Measurements from ENCODE around the gene PCLO. TPM values are rescaled to one million over a fixed set of nuclear protein-coding genes. Genes with fewer than 3 reads are reported as not detected.

Gene PCLO
- total RNA-seq, 4 donors from 2014 or later, result 2.3 to 5.0 (median 2.7) TPM

GRCh38 chr7:82965088-82966036 lies 197.3 kb downstream of the PCLO start:
- Histone ChIP-seq H3K27ac (replicated peaks in 1 of 4) (no peak overlapping the region), H3K27me3 (no peaks in the 10 kb centered on the region), H3K4me1 (no peaks in the 10 kb centered on the region), H3K9me3 (no peaks in the 10 kb centered on the region), H3K36me3 (no peaks in the 10 kb centered on the region), H3K4me3 (no peak overlapping the region)
- DNase-seq (ENCODE audit: extremely low spot score), result no peak
- 91% methylated on average over 2 of the region's 2 CpGs for WGBS
- intact Hi-C loops (cut with DNase I), result no loop called here
- TF ChIP-seq EP300 (IDR thresholded peaks at IDR 0.05) (no peak), CTCF (IDR thresholded peaks at IDR 0.05) (no peak), POLR2AphosphoS5 (IDR thresholded peaks at IDR 0.05) (no peak), POLR2A (IDR thresholded peaks at IDR 0.05; ENCODE audit: low read depth) (no peak)

GRCh38 chr7:82964150-82964882 lies 198.4 kb downstream of the PCLO start:
- H3K9me3 ChIP-seq, result no peaks in the 10 kb centered on the region
- 100% methylated on average over 1 of the region's 1 CpG for WGBS
- no peaks in the 10 kb centered on the region for H3K36me3 ChIP-seq
- intact Hi-C loops (cut with DNase I), result no loop called here
- no peak overlapping the region for H3K4me3 ChIP-seq
- no peaks in the 10 kb centered on the region for H3K4me1 ChIP-seq
- H3K27me3 ChIP-seq, result no peaks in the 10 kb centered on the region
- no peak overlapping the region for H3K27ac ChIP-seq (replicated peaks in 1 of 4)
- TF ChIP-seq POLR2AphosphoS5 (IDR thresholded peaks at IDR 0.05), result no peak
- TF ChIP-seq POLR2A (IDR thresholded peaks at IDR 0.05; ENCODE audit: low read depth), result no peak
- no peak for TF ChIP-seq CTCF (IDR thresholded peaks at IDR 0.05)
- TF ChIP-seq EP300 (IDR thresholded peaks at IDR 0.05), result no peak
- DNase-seq (ENCODE audit: extremely low spot score), result no peak

GRCh38 chr7:82961240-82961639 lies 201.4 kb downstream of the PCLO start:
- TF ChIP-seq POLR2AphosphoS5 (IDR thresholded peaks at IDR 0.05) (no peak), EP300 (IDR thresholded peaks at IDR 0.05) (no peak), CTCF (IDR thresholded peaks at IDR 0.05) (no peak), POLR2A (IDR thresholded peaks at IDR 0.05; ENCODE audit: low read depth) (no peak)
- H3K36me3 ChIP-seq, result no peaks in the 10 kb centered on the region

GRCh38 chr7:82959528-82959927 lies 203.2 kb downstream of the PCLO start:
- intact Hi-C loops (cut with DNase I), result no loop called here

More at GRCh38 chr7:82961240-82961639, 201.4 kb downstream of the PCLO start:
- H3K4me3 ChIP-seq, result no peak overlapping the region
- H3K27me3 ChIP-seq, result no peaks in the 10 kb centered on the region
- intact Hi-C loops (cut with DNase I), result no loop called here
- WGBS, result 93% methylated on average over 3 of the region's 3 CpGs
- H3K4me1 ChIP-seq, result no peaks in the 10 kb centered on the region
- no peaks in the 10 kb centered on the region for H3K9me3 ChIP-seq
- H3K27ac ChIP-seq (replicated peaks in 1 of 4), result no peak overlapping the region
- DNase-seq (ENCODE audit: extremely low spot score), result no peak

More at GRCh38 chr7:82959528-82959927, 203.2 kb downstream of the PCLO start:
- H3K27me3 ChIP-seq, result no peaks in the 10 kb centered on the region
- no peak overlapping the region for H3K4me3 ChIP-seq
- H3K4me1 ChIP-seq, result no peaks in the 10 kb centered on the region
- no peak overlapping the region for H3K27ac ChIP-seq (replicated peaks in 1 of 4)
- WGBS, result 81% methylated on average over 2 of the region's 2 CpGs
- TF ChIP-seq POLR2AphosphoS5 (IDR thresholded peaks at IDR 0.05), result no peak
- TF ChIP-seq POLR2A (IDR thresholded peaks at IDR 0.05; ENCODE audit: low read depth), result no peak
- TF ChIP-seq CTCF (IDR thresholded peaks at IDR 0.05), result no peak
- no peak for TF ChIP-seq EP300 (IDR thresholded peaks at IDR 0.05)
- DNase-seq (ENCODE audit: extremely low spot score), result no peak
- no peaks in the 10 kb centered on the region for H3K36me3 ChIP-seq
- H3K9me3 ChIP-seq, result no peaks in the 10 kb centered on the region

Data from esophagus muscularis mucosa (tissue), 4 donors.